ENCODE data around the gene BTBD1.

BTBD1 gene

DNA sequence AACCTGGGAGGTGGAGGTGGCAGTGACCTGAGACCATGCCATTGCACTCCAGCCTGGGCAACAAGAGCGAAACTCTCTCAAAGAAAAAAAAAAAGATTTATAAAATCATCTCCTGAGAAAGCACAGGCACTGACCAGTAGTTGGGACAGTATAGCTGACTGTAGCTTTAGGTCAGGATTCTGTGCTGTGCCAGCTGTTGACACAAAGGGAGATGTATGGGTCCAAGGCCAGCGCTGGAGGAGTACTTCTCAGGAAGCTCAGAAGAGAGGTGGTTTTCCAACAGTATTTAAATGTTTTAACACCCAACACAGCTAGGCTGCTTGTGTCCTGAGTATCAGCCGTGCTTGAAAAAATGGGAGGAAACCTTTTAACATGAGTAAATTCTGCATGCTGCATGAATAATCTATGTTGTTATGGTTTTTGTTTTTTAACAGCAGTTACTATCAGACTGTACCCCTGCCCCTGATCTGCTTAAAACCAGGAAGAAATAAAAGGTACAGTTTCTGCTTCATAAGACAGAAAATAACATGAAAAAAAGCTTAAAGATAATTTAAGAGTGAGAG lies 74.5 kb downstream of the BTBD1 start:
- H3K27ac ChIP-seq (ENCODE audit: poor library complexity, severe bottlenecking) = no peak overlapping the region
- peaks cover 1% of the 10 kb centered on the region for H3K4me1 ChIP-seq (ENCODE audit: insufficient read depth, poor library complexity, severe bottlenecking)
- no peaks in the 10 kb centered on the region for H3K9me3 ChIP-seq (ENCODE audit: severe bottlenecking)
- ATAC-seq (ENCODE audit: low read depth) (0 out of 3 replicates have a peak, but pooled peaks have one; percentile 27), DNase-seq (ENCODE audit: low spot score) (no peak)
- peaks cover 31% of the 10 kb centered on the region for H3K36me3 ChIP-seq (ENCODE audit: low read depth)
- H3K4me3 ChIP-seq (ENCODE audit: severe bottlenecking) = no peak overlapping the region
- no peaks in the 10 kb centered on the region for H3K27me3 ChIP-seq (ENCODE audit: insufficient read depth, poor library complexity, severe bottlenecking)
- TF ChIP-seq CTCF (IDR thresholded peaks at IDR 0.05; ENCODE audit: poor library complexity, severe bottlenecking) = no peak

DNA sequence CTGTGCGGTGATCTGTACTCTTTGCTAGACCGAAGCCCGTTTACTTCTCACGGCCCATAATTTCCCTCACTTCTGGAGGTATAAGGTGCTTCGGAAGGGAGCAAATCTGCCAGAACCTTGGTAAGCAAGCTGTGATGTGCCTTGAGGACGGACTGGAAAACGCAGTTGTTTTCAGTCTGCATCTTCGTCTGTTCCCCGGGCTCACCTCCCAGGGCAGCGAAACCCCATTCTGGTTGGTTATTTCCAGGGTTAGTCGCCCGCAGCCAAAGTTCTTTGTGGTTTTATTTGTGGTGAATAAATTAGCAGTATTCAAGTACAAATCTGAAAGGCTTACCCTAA lies 80.6 kb downstream of the BTBD1 start:
- peak overlapping the region; percentile 39 for H3K27ac ChIP-seq (ENCODE audit: poor library complexity, severe bottlenecking)
- no peak for TF ChIP-seq CTCF (IDR thresholded peaks at IDR 0.05; ENCODE audit: poor library complexity, severe bottlenecking)

GRCh38 chr15:82985688-82986441 lies 81.2 kb downstream of the BTBD1 start, which contains the start of gene RAMAC:
Gene RAMAC, plus strand, starts transcription at chr15:82986210. Its CDS starts 2,809 bp downstream, at chr15:82989019.
- Histone ChIP-seq H3K9me3 (ENCODE audit: severe bottlenecking) (no peaks in the 10 kb centered on the region), H3K27ac (ENCODE audit: poor library complexity, severe bottlenecking) (peak within 1 kb of the TSS; percentile 39), H3K36me3 (ENCODE audit: low read depth) (peaks cover 34% of the 10 kb centered on the region), H3K27me3 (ENCODE audit: insufficient read depth, poor library complexity, severe bottlenecking) (no peaks in the 10 kb centered on the region), H3K4me1 (ENCODE audit: insufficient read depth, poor library complexity, severe bottlenecking) (peaks cover 15% of the 10 kb centered on the region), H3K4me3 (ENCODE audit: severe bottlenecking) (peak within 1 kb of the TSS; percentile 80)
- no peak for TF ChIP-seq CTCF (IDR thresholded peaks at IDR 0.05; ENCODE audit: poor library complexity, severe bottlenecking)
- ATAC-seq (ENCODE audit: low read depth) = peak; percentile 94
- peak; percentile 97 for DNase-seq (ENCODE audit: low spot score)

More for the DNA sequence above, 80.6 kb downstream of the BTBD1 start:
- H3K27me3 ChIP-seq (ENCODE audit: insufficient read depth, poor library complexity, severe bottlenecking) = no peaks in the 10 kb centered on the region
- DNase-seq (ENCODE audit: low spot score) = no peak
- ATAC-seq (ENCODE audit: low read depth) = peak; percentile 26; the same call in 2 of the 3 replicates
- H3K4me1 ChIP-seq (ENCODE audit: insufficient read depth, poor library complexity, severe bottlenecking) = peaks cover 15% of the 10 kb centered on the region
- peaks cover 37% of the 10 kb centered on the region for H3K36me3 ChIP-seq (ENCODE audit: low read depth)
- peak overlapping the region; percentile 80 for H3K4me3 ChIP-seq (ENCODE audit: severe bottlenecking)
- no peaks in the 10 kb centered on the region for H3K9me3 ChIP-seq (ENCODE audit: severe bottlenecking)

GRCh38 chr15:82980981-82981380 lies 86.1 kb downstream of the BTBD1 start:
- TF ChIP-seq CTCF (IDR thresholded peaks at IDR 0.05; ENCODE audit: poor library complexity, severe bottlenecking) = no peak
- DNase-seq (ENCODE audit: low spot score) = no peak
- Histone ChIP-seq H3K27me3 (ENCODE audit: insufficient read depth, poor library complexity, severe bottlenecking) (no peaks in the 10 kb centered on the region), H3K4me1 (ENCODE audit: insufficient read depth, poor library complexity, severe bottlenecking) (peaks cover 7% of the 10 kb centered on the region), H3K4me3 (ENCODE audit: severe bottlenecking) (no peak overlapping the region), H3K27ac (ENCODE audit: poor library complexity, severe bottlenecking) (no peak overlapping the region), H3K9me3 (ENCODE audit: severe bottlenecking) (no peaks in the 10 kb centered on the region), H3K36me3 (ENCODE audit: low read depth) (no peaks in the 10 kb centered on the region)
- ATAC-seq (ENCODE audit: low read depth) = no peak

GRCh38 chr15:82979726-82980125 lies 87.3 kb downstream of the BTBD1 start:
- H3K27me3 ChIP-seq (ENCODE audit: insufficient read depth, poor library complexity, severe bottlenecking) = no peaks in the 10 kb centered on the region
- ATAC-seq (ENCODE audit: low read depth) (0 out of 3 replicates have a peak, but pooled peaks have one; percentile 14), DNase-seq (ENCODE audit: low spot score) (no peak)
- no peaks in the 10 kb centered on the region for H3K36me3 ChIP-seq (ENCODE audit: low read depth)
- no peaks in the 10 kb centered on the region for H3K9me3 ChIP-seq (ENCODE audit: severe bottlenecking)
- H3K4me3 ChIP-seq (ENCODE audit: severe bottlenecking) = no peak overlapping the region
- no peak overlapping the region for H3K27ac ChIP-seq (ENCODE audit: poor library complexity, severe bottlenecking)
- H3K4me1 ChIP-seq (ENCODE audit: insufficient read depth, poor library complexity, severe bottlenecking) = no peaks in the 10 kb centered on the region
- no peak for TF ChIP-seq CTCF (IDR thresholded peaks at IDR 0.05; ENCODE audit: poor library complexity, severe bottlenecking)

All from RWPE2 (cell line).